OCI-LY7 (cell line): Measurements from ENCODE around the gene PPIL3.

Experiments used
- EZH2phosphoT487 ChIP-seq: fragments of 200-600 bp; sonication (generic); IDR thresholded peaks from 2 replicates; pipeline ENCODE4 v1.6.1; 2018; ENCODE audit warnings: low read depth, borderline replicate concordance, mild to moderate bottlenecking, mixed run types, antibody characterized with exemption, low read length, moderate library complexity, mixed read lengths
- TF ChIP-seq, protein P1 (sequence below): fragments of 200-600 bp; sonication (generic); conservative IDR thresholded peaks from 2 replicates; pipeline ENCODE4 v1.5.1; 2014; ENCODE audit warnings: mild to moderate bottlenecking, antibody characterized with exemption, low read length, moderate library complexity, mixed read lengths

DNA sequence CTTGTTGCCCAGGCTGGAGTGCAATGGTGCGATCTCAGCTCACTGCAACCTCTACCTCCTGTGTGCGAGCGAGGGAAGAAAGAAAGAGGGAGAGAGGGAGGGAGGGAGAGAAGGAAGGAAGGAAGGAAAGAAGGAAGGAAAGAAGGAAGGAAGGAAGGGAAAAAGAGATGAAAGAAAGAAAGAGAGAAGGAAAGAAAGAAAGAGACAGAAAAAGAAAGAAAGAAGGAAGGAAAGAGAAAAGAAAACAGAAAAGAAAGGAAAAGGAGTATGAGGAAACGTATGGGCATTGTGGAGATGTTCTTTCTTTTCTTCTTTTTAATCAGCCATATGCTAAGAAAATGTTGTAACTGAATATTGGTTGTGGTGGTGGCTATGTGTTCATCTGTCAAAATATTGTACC, 40.9 kb downstream of the PPIL3 start:
- TF ChIP-seq, protein P1, sequence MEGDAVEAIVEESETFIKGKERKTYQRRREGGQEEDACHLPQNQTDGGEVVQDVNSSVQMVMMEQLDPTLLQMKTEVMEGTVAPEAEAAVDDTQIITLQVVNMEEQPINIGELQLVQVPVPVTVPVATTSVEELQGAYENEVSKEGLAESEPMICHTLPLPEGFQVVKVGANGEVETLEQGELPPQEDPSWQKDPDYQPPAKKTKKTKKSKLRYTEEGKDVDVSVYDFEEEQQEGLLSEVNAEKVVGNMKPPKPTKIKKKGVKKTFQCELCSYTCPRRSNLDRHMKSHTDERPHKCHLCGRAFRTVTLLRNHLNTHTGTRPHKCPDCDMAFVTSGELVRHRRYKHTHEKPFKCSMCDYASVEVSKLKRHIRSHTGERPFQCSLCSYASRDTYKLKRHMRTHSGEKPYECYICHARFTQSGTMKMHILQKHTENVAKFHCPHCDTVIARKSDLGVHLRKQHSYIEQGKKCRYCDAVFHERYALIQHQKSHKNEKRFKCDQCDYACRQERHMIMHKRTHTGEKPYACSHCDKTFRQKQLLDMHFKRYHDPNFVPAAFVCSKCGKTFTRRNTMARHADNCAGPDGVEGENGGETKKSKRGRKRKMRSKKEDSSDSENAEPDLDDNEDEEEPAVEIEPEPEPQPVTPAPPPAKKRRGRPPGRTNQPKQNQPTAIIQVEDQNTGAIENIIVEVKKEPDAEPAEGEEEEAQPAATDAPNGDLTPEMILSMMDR = no peak
- TF ChIP-seq EZH2phosphoT487 = no peak
